ENCODE data around the gene SLC6A6.

Gene SLC6A6

GRCh38 chr3:14485981-14486380 is 83.6 kb downstream of the SLC6A6 start:
- no peak for DNase-seq (ENCODE audit: insufficient read length, low spot score)
- no peak for FAIRE-seq
- TF ChIP-seq SPI1 (IDR thresholded peaks at IDR 0.05; ENCODE audit: low read depth, low read length) (no peak), POLR2A (IDR thresholded peaks at IDR 0.05; ENCODE audit: low read depth, low read length) (no peak), TAF1 (IDR thresholded peaks at IDR 0.05; ENCODE audit: low read depth, low read length) (no peak)

- FAIRE-seq, result no peak
- no peak for DNase-seq (ENCODE audit: insufficient read length, low spot score)
- TF ChIP-seq SPI1 (IDR thresholded peaks at IDR 0.05; ENCODE audit: low read depth, low read length) (no peak), POU2F2 (IDR thresholded peaks at IDR 0.05; ENCODE audit: low read depth, low read length) (no peak), PAX5 (IDR thresholded peaks at IDR 0.05; ENCODE audit: insufficient read depth, low read length, severe bottlenecking) (no peak), POLR2AphosphoS5 (IDR thresholded peaks at IDR 0.05; ENCODE audit: low read depth, low read length) (no peak), POLR2A (IDR thresholded peaks at IDR 0.05; ENCODE audit: low read depth, low read length) (no peak), TAF1 (IDR thresholded peaks at IDR 0.05; ENCODE audit: low read depth, low read length) (no peak)
These were observed 84.1 kb downstream of the SLC6A6 start for GRCh38 chr3:14486460-14486859.

- DNase-seq (ENCODE audit: insufficient read length, low spot score) (no peak), FAIRE-seq (no peak)
- TF ChIP-seq SPI1 (IDR thresholded peaks at IDR 0.05; ENCODE audit: low read depth, low read length) (no peak), TAF1 (IDR thresholded peaks at IDR 0.05; ENCODE audit: low read depth, low read length) (no peak), POLR2AphosphoS5 (IDR thresholded peaks at IDR 0.05; ENCODE audit: low read depth, low read length) (no peak), POU2F2 (IDR thresholded peaks at IDR 0.05; ENCODE audit: low read depth, low read length) (no peak), PAX5 (IDR thresholded peaks at IDR 0.05; ENCODE audit: insufficient read depth, low read length, severe bottlenecking) (no peak), POLR2A (IDR thresholded peaks at IDR 0.05; ENCODE audit: low read depth, low read length) (no peak)
These were observed 84.7 kb downstream of the SLC6A6 start for GRCh38 chr3:14487086-14487485.

- DNase-seq (ENCODE audit: insufficient read length, low spot score), result no peak
- no peak for FAIRE-seq
- TF ChIP-seq POLR2AphosphoS5 (IDR thresholded peaks at IDR 0.05; ENCODE audit: low read depth, low read length), result no peak
- TF ChIP-seq POU2F2 (IDR thresholded peaks at IDR 0.05; ENCODE audit: low read depth, low read length), result no peak
- TF ChIP-seq POLR2A (IDR thresholded peaks at IDR 0.05; ENCODE audit: low read depth, low read length), result no peak
- TF ChIP-seq SPI1 (IDR thresholded peaks at IDR 0.05; ENCODE audit: low read depth, low read length), result no peak
- no peak for TF ChIP-seq TAF1 (IDR thresholded peaks at IDR 0.05; ENCODE audit: low read depth, low read length)
- TF ChIP-seq PAX5 (IDR thresholded peaks at IDR 0.05; ENCODE audit: insufficient read depth, low read length, severe bottlenecking), result no peak
These were observed 85.4 kb downstream of the SLC6A6 start for GRCh38 chr3:14487821-14488220.

- DNase-seq (ENCODE audit: insufficient read length, low spot score), result no peak
- TF ChIP-seq TAF1 (IDR thresholded peaks at IDR 0.05; ENCODE audit: low read depth, low read length) (no peak), POLR2A (IDR thresholded peaks at IDR 0.05; ENCODE audit: low read depth, low read length) (no peak), SPI1 (IDR thresholded peaks at IDR 0.05; ENCODE audit: low read depth, low read length) (no peak), POU2F2 (IDR thresholded peaks at IDR 0.05; ENCODE audit: low read depth, low read length) (no peak), PAX5 (IDR thresholded peaks at IDR 0.05; ENCODE audit: insufficient read depth, low read length, severe bottlenecking) (no peak), POLR2AphosphoS5 (IDR thresholded peaks at IDR 0.05; ENCODE audit: low read depth, low read length) (no peak)
- FAIRE-seq, result no peak
These were observed 86.1 kb downstream of the SLC6A6 start for GRCh38 chr3:14488286-14489041.

- TF ChIP-seq POLR2A (IDR thresholded peaks at IDR 0.05; ENCODE audit: low read depth, low read length) (no peak), TAF1 (IDR thresholded peaks at IDR 0.05; ENCODE audit: low read depth, low read length) (no peak), POLR2AphosphoS5 (IDR thresholded peaks at IDR 0.05; ENCODE audit: low read depth, low read length) (no peak), PAX5 (IDR thresholded peaks at IDR 0.05; ENCODE audit: insufficient read depth, low read length, severe bottlenecking) (no peak), POU2F2 (IDR thresholded peaks at IDR 0.05; ENCODE audit: low read depth, low read length) (no peak), SPI1 (IDR thresholded peaks at IDR 0.05; ENCODE audit: low read depth, low read length) (no peak)
- FAIRE-seq, result no peak
- no peak for DNase-seq (ENCODE audit: insufficient read length, low spot score)
These were observed 87.2 kb downstream of the SLC6A6 start for GRCh38 chr3:14489641-14490040.

GRCh38 chr3:14490255-14490654 is 87.8 kb downstream of the SLC6A6 start:
- DNase-seq (ENCODE audit: insufficient read length, low spot score) (no peak), FAIRE-seq (no peak)
- TF ChIP-seq POLR2AphosphoS5 (IDR thresholded peaks at IDR 0.05; ENCODE audit: low read depth, low read length), result no peak
- TF ChIP-seq POU2F2 (IDR thresholded peaks at IDR 0.05; ENCODE audit: low read depth, low read length), result no peak
- no peak for TF ChIP-seq SPI1 (IDR thresholded peaks at IDR 0.05; ENCODE audit: low read depth, low read length)
- no peak for TF ChIP-seq TAF1 (IDR thresholded peaks at IDR 0.05; ENCODE audit: low read depth, low read length)
- TF ChIP-seq POLR2A (IDR thresholded peaks at IDR 0.05; ENCODE audit: low read depth, low read length), result no peak
- TF ChIP-seq PAX5 (IDR thresholded peaks at IDR 0.05; ENCODE audit: insufficient read depth, low read length, severe bottlenecking), result no peak

- TF ChIP-seq TAF1 (IDR thresholded peaks at IDR 0.05; ENCODE audit: low read depth, low read length) (no peak), POLR2A (IDR thresholded peaks at IDR 0.05; ENCODE audit: low read depth, low read length) (no peak), SPI1 (IDR thresholded peaks at IDR 0.05; ENCODE audit: low read depth, low read length) (no peak), POLR2AphosphoS5 (IDR thresholded peaks at IDR 0.05; ENCODE audit: low read depth, low read length) (no peak), PAX5 (IDR thresholded peaks at IDR 0.05; ENCODE audit: insufficient read depth, low read length, severe bottlenecking) (no peak), POU2F2 (IDR thresholded peaks at IDR 0.05; ENCODE audit: low read depth, low read length) (no peak)
- DNase-seq (ENCODE audit: insufficient read length, low spot score), result no peak
- no peak for FAIRE-seq
These were observed 88.4 kb downstream of the SLC6A6 start for GRCh38 chr3:14490831-14491230.

- no peak for DNase-seq (ENCODE audit: insufficient read length, low spot score)
- FAIRE-seq, result no peak
- TF ChIP-seq POLR2A (IDR thresholded peaks at IDR 0.05; ENCODE audit: low read depth, low read length) (no peak), TAF1 (IDR thresholded peaks at IDR 0.05; ENCODE audit: low read depth, low read length) (no peak), POLR2AphosphoS5 (IDR thresholded peaks at IDR 0.05; ENCODE audit: low read depth, low read length) (no peak), SPI1 (IDR thresholded peaks at IDR 0.05; ENCODE audit: low read depth, low read length) (no peak), POU2F2 (IDR thresholded peaks at IDR 0.05; ENCODE audit: low read depth, low read length) (no peak)
These were observed 89.2 kb downstream of the SLC6A6 start for GRCh38 chr3:14491396-14492190.
